Measurements from ENCODE around the gene LYPD6B.

GRCh38 chr2:149018981-149019380 lies 19.5 kb upstream of the LYPD6B start:
- TF ChIP-seq CTCF (IDR thresholded peaks at IDR 0.05 in 2 of 3, conservative IDR thresholded peaks at IDR 0.05 in 1 of 3; ENCODE audit: control insufficient read depth in 2 of 3, extremely low read depth in 1 of 3, insufficient read depth in 1 of 3, low read depth in 3 of 3, low read length in 3 of 3) (no peak), NR2C2 (IDR thresholded peaks at IDR 0.05; ENCODE audit: borderline replicate concordance, control insufficient read depth, insufficient read length, low read depth) (no peak), POLR2AphosphoS5 (IDR thresholded peaks at IDR 0.05; ENCODE audit: low read length) (no peak), USF2 (IDR thresholded peaks at IDR 0.05; ENCODE audit: borderline replicate concordance, low read depth, low read length) (no peak), SREBF2 (IDR thresholded peaks at IDR 0.05; ENCODE audit: low read length) (no peak), TAF1 (IDR thresholded peaks at IDR 0.05; ENCODE audit: borderline replicate concordance, low read depth, low read length) (no peak), CEBPZ (IDR thresholded peaks at IDR 0.05; ENCODE audit: low read depth, low read length) (no peak), RAD21 (IDR thresholded peaks at IDR 0.05; ENCODE audit: insufficient read depth, low read depth, low read length) (no peak), KAT2A (conservative IDR thresholded peaks at IDR 0.05; ENCODE audit: control insufficient read depth, low read depth, low read length) (no peak), CBFB (IDR thresholded peaks at IDR 0.05; ENCODE audit: low read depth) (no peak), MTA3 (IDR thresholded peaks at IDR 0.05; ENCODE audit: borderline replicate concordance, low read length) (no peak)
